Body of pancreas (tissue), 4 donors: ENCODE data around the gene RNF186.

Source experiments
- CTCF ChIP-seq, 7 experiments: fragments of 450-650 bp in 4 of 7; fragments of 200-600 bp in 3 of 7; sonication (generic) in 3 of 7; IDR thresholded peaks; one replicate each; pipeline ENCODE4 v1.5.1; 2016 to 2019; ENCODE audit warnings: antibody characterized with exemption in 7 of 7
- POLR2A ChIP-seq, 3 donors: fragments of 450-650 bp; IDR thresholded peaks; one replicate each; pipeline ENCODE4 v1.6.1; 2016; ENCODE audit warnings: antibody characterized with exemption in 3 of 3, mild to moderate bottlenecking in 2 of 3

GRCh38 chr1:19824541-19824940, 9.5 kb upstream of the RNF186 start:
- TF ChIP-seq POLR2A (IDR thresholded peaks at IDR 0.05) (no peak), CTCF (IDR thresholded peaks at IDR 0.05) (no peak)
